Activated CD4-positive, alpha-beta T cell treated with anti-CD3 and anti-CD28 coated beads, Interleukin-2, amount 50 U/mL, for 24 hours (primary cell): ENCODE results near the gene LIN9.
"Not testable (repeated sequence)": the region's sequence is repeated elsewhere in the genome, so short reads cannot be mapped to it uniquely, and the experiment has no call there.

Source experiments
- DNase-seq, 2 donors: peaks; one replicate each; pipeline ENCODE4 v3.0.0-alpha.2; 2020; ENCODE audit warnings: low read depth in 1 of 2, low spot score in 1 of 2

The LIN9 gene

GRCh38 chr1:226276077-226276682 is 32.8 kb downstream of the LIN9 start:
- DNase-seq, result no peak

- DNase-seq, result no peak
Observed at GRCh38 chr1:226274138-226274537, 34.8 kb downstream of the LIN9 start.

- not testable (repeated sequence) for DNase-seq
Observed at GRCh38 chr1:226272233-226272902, 36.6 kb downstream of the LIN9 start.

DNA sequence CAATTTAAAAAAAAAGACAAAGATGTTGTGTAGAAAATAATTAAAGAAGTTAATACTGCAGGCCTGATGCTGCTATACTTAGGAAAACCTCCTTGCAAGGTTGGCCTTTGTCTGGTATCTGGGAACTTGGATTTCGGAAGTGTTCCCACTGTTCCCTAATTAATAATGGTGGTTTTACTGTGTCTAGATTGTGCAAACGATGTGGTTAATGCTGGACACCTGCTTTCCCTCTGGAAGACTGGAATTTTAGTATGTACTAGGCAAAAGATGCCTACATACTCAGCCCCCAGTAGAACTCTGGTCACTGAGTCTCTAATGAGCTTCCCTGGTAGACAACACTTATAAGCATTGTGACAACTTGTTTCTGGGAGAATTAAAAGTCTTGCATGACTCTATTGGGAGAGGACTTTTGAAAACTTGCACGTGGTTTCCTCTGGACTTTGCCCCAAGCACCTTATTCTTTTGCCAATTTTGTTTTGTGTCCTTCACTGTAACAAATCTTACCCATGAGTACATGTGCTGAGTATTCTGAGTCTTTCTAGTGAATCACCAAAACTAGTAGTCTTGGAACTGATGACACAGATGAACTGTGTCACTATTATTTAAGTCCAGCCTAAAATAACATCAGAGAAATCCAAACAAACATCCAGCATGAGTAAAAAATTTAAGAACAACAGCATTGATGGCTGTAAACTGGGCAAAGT is 40.4 kb downstream of the LIN9 start:
- DNase-seq, result no peak

DNA sequence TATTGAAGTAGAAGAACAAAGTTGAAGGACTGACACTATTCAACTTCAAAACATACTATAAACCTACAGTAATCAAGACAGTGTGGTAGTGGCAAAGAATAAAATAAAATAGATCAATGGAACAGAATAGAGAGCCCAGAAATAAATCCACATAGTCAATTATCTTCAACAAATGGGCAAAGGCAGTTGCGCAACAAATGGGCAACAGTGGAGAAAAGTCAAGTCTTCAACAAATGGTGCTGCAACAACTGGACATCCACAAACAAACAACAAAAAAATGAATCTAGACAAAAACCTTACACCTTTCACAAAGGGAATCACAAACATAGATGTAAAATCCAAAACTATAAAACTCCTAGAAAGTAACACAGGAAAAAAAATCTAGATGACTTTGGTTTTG is 47.1 kb downstream of the LIN9 start:
- DNase-seq, result no peak

DNA sequence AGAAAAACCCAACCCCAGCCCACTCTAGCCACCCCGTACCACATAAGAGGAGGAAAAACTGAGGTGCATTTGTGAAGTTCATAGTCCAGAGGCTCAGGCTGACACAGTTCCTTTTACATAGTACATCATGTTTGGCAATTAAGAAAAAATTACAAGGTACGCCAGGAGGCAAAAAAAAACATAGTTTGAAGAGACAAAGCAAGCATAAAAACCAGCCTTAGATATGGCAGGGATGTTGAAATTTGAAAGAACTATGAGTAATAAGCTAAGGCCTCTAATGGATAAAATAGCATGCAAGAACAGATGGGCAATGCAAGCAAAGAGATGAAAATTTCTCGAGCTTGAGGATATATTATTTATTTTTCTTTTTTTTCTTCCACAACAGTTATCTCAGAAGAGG is 53.6 kb downstream of the LIN9 start:
- no peak for DNase-seq

DNA sequence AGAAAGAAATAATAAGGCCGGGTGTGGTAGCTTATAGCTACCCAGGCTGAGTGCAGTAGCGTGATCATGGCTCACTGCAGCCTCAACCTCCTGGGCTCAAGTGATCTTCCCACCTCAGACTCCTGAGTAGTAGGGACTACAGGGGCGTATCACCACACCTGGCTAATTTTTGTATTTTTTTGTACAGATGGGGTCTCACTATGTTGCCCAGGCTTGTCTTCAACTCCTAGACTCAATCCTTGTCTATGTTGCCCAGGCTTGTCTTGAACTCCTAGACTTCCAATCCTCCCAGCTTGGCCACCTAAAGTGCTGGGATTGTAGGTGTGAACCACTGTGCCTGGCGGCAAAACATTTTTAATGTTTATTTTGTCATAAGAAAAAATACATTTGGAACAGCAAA is 55.0 kb downstream of the LIN9 start:
- no peak for DNase-seq

GRCh38 chr1:226252841-226253240 is 56.1 kb downstream of the LIN9 start:
- DNase-seq, result not testable (repeated sequence)

DNA sequence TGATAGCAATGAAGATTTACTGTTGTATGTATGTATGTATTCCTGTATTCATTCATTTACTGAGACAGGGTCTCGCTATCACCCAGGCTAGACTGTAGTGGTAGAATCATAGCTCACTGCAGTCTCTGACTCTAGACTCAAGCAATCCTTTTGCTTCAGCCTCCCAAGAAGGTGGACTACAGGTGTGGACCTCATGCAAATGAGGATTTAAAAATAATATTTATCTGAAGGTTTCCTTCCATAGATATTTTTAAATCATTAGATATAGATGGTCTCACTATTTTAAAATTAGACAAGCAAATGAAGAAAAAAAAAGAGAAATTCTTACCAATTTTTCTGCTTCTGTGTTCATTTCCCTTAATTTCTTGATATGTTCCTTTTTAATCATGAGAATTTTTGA is 58.5 kb downstream of the LIN9 start:
- DNase-seq, result no peak

GRCh38 chr1:226248796-226249195 is 60.2 kb downstream of the LIN9 start:
- DNase-seq, result no peak

- DNase-seq, result no peak
Observed at GRCh38 chr1:226248091-226248490, 60.9 kb downstream of the LIN9 start.

- no peak for DNase-seq
Observed at GRCh38 chr1:226239421-226239820, 69.5 kb downstream of the LIN9 start.

DNA sequence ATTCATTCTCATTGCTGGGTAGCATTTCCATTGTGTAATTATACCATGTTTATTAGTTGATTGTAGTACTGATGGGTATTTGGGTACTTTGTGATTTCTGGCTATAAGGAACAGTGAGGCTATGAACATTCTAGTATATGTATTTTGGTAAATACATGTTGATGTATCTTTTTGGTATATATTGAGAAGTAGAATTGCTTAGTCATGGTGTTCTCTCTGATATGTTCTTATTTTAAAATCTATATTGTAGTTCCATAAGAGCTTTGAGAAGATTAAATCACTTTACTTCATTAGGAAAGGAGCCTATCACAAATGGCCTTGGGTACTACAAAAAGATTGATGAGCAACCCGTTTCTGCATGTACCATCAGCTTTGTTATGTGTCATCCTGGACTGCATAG is 72.1 kb downstream of the LIN9 start:
- no peak for DNase-seq

DNA sequence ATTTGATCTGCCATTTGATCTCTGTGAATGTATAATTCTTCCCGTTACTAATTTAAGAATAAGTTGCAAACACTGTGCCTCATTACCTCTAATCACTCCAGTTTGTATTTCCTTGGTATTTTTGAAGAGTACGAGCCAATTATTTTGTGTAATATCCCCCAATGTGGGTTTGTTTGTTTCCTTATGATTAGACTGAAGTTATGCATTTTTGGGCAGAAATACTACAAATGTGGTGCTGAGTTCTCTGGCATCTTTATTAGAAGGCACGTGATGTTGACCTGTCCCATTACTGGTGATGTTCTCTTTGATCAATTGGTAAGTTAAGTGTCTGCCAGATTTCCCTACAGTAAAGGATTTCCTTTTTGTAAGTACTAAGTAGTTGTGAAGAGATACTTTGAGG is 75.2 kb downstream of the LIN9 start:
- DNase-seq, result no peak

DNA sequence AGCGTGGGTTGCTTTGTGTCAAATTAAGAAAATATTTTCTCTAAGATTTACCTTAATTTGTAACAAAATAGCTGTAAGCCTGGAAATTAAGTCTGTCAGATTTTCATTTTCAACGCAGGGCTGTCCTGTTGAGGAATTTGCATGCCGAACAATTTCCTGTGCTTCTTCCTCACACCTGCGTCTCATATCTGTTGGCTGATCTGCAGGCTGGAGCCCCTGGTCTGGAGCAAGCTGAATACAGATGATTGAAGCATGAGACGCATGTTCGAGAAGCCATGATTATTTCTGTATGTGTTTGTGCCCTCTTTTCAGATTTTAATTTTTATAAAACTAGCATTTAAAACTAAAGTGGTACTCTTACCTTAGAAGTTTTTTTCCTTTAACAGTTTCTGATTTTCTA is 75.7 kb downstream of the LIN9 start:
- DNase-seq, result no peak

GRCh38 chr1:226226601-226227000 is 82.4 kb downstream of the LIN9 start:
- DNase-seq, result no peak

GRCh38 chr1:226223786-226224244 is 85.1 kb downstream of the LIN9 start:
- no peak for DNase-seq

DNA sequence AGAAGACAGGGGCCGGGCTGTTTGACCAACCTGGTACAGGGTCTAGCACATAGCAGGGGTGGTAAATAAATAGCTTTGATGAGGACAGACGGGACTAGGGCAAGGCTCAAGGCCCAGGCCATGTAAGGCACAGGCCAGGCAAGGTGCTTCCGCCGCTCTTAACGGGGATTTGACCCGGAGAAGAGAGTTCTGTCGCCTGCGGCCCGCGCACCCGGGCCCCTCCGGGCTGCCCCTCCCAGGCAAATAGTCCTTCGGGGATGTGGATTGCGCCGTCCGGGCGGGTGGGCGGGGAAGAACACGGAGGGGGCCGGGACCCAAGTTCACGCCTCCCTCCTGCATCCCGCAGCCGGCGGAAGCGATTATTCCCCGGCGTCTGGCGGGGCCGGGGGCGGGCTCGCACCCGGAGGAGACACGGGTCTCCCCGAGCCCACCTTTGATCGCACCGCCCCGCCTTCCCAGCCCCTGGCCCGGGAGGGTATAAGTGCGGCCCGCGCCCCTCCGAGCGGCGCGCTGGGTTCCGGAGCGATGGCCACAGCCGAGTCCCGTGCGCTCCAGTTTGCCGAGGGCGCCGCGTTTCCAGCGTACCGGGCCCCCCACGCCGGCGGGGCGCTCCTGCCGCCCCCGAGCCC is 85.7 kb downstream of the LIN9 start, which contains the start of gene MIXL1:
TSS of gene MIXL1 (plus strand) at position 508 of the 629 bp plus-strand sequence. CDS start at position 526, 18 bp downstream.
- no peak for DNase-seq

DNA sequence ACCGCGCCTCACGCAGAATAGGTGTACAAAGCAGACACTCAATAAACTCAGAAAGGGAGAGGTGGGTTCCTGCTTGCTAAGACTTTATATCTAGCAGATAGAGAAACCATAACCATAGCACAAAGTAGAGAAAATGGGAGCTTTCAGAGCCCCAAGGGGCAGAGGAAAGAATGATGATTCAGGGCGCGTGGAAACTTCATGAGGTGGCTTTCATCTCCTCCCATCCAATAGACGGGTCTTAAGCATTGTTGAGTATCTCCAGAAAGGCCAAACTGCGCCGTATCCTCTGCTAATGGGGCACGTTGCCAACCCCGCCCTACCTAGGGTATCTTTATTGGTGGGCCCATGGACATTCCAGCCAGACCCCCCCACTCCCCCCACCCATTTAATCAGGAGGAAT is 86.3 kb downstream of the LIN9 start:
- DNase-seq, result no peak

DNA sequence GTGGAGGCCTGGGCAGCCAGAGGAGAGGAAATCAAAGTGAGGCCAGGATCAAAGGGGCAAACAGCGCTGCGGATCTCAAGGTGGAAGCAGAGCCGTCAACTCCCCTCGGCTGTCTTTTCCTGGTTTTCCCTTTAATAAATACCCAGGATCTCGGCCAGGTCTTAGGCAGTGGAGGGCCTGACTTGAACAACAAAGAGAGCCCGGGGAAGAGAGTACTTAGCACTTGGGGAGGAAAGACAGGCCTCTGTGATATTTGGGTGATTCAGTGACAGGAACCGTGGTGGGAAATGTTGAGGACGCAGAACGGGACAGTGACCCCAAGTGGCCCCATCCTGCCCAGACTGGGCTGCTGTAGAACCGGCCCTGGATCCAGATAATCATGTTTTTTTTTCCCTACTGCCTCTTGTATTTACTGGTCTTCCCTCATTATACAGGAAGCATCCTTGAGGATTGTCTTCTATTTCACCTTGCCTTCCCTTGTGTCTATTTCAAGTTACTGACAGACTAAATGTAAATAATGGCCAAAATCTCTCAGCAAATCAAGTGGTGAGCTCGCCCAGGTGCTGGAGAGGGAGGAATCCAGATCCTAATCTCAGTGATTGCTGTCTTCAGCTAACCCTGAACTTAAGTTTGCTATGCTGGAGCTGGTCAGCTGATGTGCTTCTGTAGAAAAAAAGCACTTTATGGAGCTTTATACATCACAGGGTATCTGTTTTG is 88.3 kb downstream of the LIN9 start:
- DNase-seq, result no peak

DNA sequence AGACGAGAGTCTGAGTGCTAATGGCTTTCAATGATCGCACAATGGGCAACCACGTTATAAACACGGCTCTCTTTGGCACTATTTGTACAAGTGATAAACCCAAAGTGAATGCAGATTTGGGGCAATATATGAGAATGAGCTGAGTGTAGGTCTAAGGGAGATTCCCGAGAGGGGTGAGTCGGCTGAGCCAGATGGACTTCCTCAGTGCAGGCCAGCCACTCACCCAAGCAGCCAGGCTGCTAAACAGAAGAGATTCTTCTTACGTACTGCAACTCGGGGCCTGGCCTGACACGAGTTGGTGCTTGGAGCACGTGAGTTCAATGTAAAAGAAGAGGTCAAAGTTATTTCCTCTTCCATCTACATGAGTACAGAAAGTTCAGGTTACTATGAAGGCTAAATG is 91.7 kb downstream of the LIN9 start:
- no peak for DNase-seq
